GM18502 (cell line): ENCODE measurements around the gene PAGE1.
"Not testable (repeated sequence)": the region's sequence is repeated elsewhere in the genome, so short reads cannot be mapped to it uniquely, and the experiment has no call there.

Source experiments
- ATAC-seq: cut with Tn5 transposase; IDR thresholded peaks from one replicate; pipeline ENCODE4 v1.9.1; 2021; ENCODE audit warnings: mild to moderate bottlenecking; ENCODE audit not compliant: unreplicated experiment, poor library complexity

Gene PAGE1, protein sequence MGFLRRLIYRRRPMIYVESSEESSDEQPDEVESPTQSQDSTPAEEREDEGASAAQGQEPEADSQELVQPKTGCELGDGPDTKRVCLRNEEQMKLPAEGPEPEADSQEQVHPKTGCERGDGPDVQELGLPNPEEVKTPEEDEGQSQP

GRCh38 chrX:49695276-49696180 lies at the start of gene PAGE1:
TSS of gene PAGE1 (minus strand) at chrX:49695984. CDS start at chrX:49694770, 1,214 bp downstream.
- no peak for ATAC-seq

- ATAC-seq = not testable (repeated sequence)
Observed at GRCh38 chrX:49741501-49741900, 45.7 kb upstream of the PAGE1 start.

DNA sequence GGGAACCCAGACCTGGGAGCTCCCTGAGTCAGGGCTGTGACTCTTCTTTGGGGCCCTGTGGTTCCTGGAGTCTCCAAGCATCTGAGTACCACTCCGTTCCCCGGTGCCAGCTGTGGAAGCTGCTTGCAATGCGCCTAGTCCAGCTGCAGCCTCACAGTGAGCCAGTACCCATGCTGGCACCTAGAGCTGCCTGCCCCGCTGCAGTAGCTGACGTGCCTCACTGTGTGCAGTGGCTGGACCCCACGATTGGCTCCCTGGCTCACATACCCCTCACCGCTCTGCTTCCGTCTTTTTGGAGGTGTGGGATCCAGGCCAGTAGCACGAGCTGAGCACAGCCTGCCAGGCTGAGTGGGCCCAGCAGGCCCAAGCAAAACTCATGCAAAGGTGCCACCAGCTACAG lies 32.1 kb upstream of the PAGE1 start:
- no peak for ATAC-seq

GRCh38 chrX:49726966-49727365 lies 31.2 kb upstream of the PAGE1 start:
- ATAC-seq = no peak

GRCh38 chrX:49725923-49726904 lies 30.4 kb upstream of the PAGE1 start:
- no peak for ATAC-seq

- no peak for ATAC-seq
Observed at GRCh38 chrX:49725401-49725800, 29.6 kb upstream of the PAGE1 start.

DNA sequence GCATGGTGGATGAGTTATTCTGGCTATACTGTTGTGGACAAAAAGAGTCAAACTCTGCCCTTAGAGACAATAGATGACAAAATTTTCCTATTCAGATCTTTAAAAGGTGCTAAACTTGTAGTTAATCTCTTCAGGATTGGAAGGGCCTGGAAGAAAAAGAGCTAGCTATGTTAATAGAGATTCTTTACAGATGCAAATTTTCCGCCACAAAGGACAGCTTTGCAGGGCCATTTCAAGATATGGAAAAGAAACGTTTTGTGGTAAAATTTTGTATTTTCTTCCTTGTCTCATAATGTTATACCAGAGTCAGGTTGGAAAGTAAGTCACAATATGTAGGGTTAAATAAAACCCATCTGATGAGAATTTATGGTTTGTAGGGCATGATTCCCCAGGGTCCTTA lies 24.3 kb upstream of the PAGE1 start:
- ATAC-seq = not testable (repeated sequence)

GRCh38 chrX:49712577-49712976 lies 16.8 kb upstream of the PAGE1 start:
- ATAC-seq = no peak

- no peak for ATAC-seq
Observed at GRCh38 chrX:49710744-49711319, 15.0 kb upstream of the PAGE1 start.

DNA sequence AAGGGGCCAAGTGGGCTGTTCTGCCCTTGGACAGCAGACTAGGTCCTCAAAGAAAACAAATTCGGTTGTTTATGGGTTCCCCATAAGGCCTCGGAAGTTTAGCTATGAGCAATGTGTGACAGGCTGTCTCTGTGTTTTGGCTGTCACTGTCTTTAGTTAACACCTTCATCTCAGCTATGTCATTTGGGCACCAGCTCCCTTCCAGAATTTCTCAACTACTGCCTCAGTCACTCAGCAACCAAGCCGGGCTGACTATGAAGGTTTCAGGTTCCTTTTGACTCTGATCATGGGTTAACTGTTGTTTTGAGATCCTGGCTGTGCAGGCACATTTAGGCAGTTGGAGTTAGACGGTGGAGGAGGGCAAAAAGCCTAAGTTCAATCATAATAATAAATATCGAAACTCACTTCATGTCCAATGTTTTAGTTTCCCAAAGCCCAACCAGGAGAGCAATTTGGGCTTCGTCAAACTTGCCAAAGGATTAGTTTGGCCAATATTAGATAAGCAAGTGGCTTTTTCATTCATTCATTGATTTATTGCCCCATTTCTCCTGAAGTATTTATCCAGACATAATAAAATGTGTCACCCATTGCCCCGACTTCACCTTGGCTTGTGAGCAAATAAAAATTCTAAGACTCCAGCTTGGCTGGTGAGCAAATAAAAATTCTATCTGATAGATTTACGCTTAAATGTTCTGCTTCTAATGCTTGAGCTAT lies 9.1 kb upstream of the PAGE1 start:
- ATAC-seq = no peak

DNA sequence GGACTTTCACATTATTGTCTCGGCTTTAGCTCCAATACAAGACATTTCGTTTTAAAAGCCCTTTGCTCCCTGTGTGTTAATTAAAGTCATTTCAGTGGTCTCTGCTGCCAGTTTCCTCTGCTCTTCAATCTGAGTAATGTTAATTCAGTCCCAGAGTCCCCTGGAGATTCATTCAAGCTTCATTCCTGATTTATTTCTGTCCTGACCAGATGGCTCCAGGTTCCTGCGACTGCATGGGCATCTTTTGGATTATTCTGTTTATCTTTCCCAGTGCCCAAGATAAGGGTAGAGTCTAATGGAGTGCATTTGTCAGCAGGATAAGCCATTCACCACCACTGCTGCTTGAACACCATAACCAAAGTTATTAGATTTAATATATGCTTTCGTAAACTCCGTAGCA lies 6.1 kb upstream of the PAGE1 start:
- ATAC-seq = no peak

DNA sequence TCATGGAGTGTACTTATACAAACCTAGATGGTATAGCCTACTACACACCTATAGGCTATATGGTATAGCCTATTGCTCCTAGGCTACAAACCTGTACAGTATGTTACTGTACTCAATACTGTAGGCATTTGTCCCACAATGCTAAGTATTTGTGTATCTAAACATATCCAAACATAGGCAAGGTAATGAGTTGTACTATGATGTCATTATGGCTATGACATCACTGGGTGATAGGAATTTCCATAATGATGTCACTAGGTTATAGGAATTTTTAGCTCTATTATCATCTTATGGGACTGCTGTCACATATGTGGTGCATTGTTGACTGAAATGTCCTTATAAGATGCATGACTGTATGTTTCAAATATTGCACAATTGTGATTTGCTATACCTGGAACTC lies 5.5 kb upstream of the PAGE1 start:
- ATAC-seq = no peak

GRCh38 chrX:49675075-49675719 lies 20.6 kb downstream of the PAGE1 start:
- ATAC-seq = no peak

DNA sequence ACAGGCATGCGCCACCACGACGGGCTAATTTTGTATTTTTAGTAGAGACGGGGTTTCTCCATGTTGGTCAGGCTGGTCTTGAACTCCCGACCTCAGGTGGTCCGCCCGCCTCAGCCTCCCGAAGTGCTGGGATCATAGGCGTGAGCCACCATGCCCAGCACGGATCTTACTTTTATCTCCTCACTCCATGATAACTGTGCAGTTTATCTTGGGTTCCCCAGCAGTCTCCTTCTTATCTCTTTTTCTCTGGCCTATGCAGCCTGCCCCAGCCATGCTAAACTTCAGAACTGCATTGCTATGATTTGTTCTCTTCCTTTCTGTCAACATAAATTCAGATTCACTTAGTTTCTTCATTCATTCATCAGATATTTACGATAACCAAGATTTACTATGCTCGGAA lies 22.4 kb downstream of the PAGE1 start:
- ATAC-seq = no peak

DNA sequence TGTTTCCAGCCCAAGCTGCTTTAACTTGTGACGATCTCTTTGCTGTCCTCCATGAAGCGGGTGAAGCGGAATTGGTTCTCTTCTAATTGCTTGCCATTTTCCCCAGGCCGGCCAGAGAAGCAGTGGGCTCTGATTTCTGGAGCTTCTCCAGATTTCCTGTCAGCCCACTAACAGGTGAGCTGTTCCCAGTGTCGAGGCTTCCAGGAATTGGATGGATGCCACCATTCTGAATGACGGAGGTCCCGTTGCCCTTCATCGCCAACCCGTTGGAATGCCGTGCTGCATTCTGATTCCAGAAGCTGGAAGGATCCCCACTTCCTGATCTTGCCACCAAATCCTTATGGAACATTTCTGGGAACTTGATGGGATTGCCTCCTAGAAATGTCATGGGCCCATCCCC lies 31.0 kb downstream of the PAGE1 start:
- no peak for ATAC-seq

- ATAC-seq = no peak
Observed at GRCh38 chrX:49661881-49662280, 33.9 kb downstream of the PAGE1 start.

DNA sequence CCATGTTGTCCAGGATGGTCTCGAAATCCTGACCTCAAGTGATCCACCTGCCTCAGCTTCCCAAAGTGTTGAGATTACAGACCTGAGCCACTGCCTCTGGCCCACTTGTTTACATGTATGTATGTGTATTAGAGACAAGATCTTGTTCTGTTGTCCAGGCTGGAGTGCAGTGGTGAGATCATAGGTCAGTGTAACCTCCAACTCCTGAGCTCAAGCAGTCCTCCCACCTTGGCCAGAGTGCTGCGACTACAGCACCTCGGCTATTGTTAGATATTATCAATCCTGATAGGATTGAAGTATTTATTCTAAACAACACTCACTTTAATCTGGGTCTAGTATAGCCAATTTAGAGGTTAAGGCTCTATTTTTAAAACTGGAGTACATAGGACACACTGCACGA lies 36.0 kb downstream of the PAGE1 start:
- ATAC-seq = no peak

DNA sequence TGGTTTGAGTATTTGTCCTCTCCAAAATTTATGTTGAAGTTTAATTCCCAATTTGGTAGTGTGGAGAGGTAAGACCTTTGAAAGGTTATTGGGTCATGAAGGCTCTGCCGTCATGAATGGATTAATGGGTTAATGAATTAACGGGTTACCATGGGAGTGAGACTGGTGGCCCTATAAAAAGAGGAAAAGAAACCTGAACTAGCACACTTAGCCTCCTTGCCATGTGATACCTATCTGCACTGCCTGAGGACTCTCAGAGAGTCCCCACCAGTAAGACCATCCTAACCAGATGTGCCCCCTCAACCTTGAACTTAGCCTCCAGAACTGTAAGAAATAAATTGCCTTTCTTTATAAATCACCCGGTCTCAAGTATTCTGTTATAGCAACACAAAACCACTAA lies 39.3 kb downstream of the PAGE1 start:
- no peak for ATAC-seq

DNA sequence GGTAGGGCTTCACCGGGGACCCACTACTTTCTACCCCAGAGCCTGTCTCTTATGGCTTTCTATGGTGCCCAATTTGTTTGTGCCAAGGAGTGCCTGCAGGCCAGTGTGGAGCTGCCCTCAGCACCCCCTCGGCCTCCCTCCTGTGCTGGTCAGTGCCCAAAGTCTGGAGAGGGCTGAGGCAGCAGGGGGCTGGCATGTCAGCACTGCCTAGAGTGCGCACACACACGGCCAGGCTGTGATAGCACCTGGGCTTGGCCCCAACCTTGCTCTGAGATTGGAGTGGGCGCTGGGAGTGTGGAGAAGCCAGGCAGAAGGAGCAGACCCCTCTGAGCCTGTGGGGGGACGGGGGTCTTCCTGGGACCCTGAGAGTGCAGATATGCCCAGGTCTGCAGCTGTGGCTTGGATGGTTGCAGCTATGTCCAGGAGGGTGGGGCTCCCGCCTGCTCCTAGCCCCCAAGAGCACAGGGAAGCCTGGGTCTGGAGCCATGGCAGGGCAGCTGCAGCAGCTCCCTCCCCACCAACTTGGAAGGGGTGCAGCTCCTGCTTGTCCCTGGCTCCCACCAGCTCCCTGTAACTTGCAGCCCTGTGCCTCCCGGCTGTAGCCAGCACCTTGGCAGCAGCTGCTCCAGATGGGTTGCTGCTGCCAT lies 50.7 kb downstream of the PAGE1 start:
- no peak for ATAC-seq
